GM23338 (cell line): Measurements from ENCODE around the gene BICC1. TPM values are rescaled to one million over a fixed set of nuclear protein-coding genes. Genes with fewer than 3 reads are reported as not detected.

Experiments
- ATAC-seq: fragments of 200-7000 bp; cut with Tn5 transposase; 3 replicates; pipeline ENCODE4 v1.9.1; 2020
- DNase-seq: peaks from one replicate; pipeline ENCODE4 v3.0.0-alpha.2; 2015; ENCODE audit warnings: low spot score
- H2AFZ ChIP-seq: fragments of 200-600 bp; sonication (generic); 2 replicates; pipeline ENCODE4 v1.8.0; 2016; ENCODE audit warnings: antibody characterized with exemption, mild to moderate bottlenecking, moderate library complexity
- H3F3A ChIP-seq: fragments of 200-600 bp; sonication (generic); replicated peaks from 2 replicates; pipeline ENCODE4 v1.8.0; 2017; ENCODE audit warnings: antibody characterized with exemption, mixed run types, low read depth
- H3K27ac ChIP-seq: fragments of 200-600 bp; sonication (generic); 2 replicates; pipeline ENCODE4 v1.6.1; 2016; ENCODE audit warnings: low read depth
- H3K27me3 ChIP-seq: fragments of 200-600 bp; sonication (generic); 2 replicates; pipeline ENCODE4 v1.8.0; 2016; ENCODE audit warnings: mild to moderate bottlenecking, mixed run types, moderate library complexity; ENCODE audit not compliant: insufficient read depth
- H3K36me3 ChIP-seq: fragments of 200-600 bp; sonication (generic); 2 replicates; pipeline ENCODE4 v1.8.0; 2016; ENCODE audit warnings: mild to moderate bottlenecking; ENCODE audit not compliant: insufficient read depth
- H3K4me1 ChIP-seq: fragments of 200-600 bp; sonication (generic); 2 replicates; pipeline ENCODE4 v1.8.0; 2016; ENCODE audit warnings: mild to moderate bottlenecking, moderate library complexity; ENCODE audit not compliant: insufficient read depth
- H3K4me2 ChIP-seq: fragments of 200-600 bp; sonication (generic); 2 replicates; pipeline ENCODE4 v1.7.1; 2017; ENCODE audit warnings: mixed run types
- H3K4me3 ChIP-seq: fragments of 200-600 bp; sonication (generic); 2 replicates; pipeline ENCODE4 v1.6.1; 2016; ENCODE audit warnings: mixed run types
- H3K79me2 ChIP-seq: fragments of 200-600 bp; sonication (generic); replicated peaks from 2 replicates; pipeline ENCODE4 v1.8.0; 2017; ENCODE audit warnings: mild to moderate bottlenecking; ENCODE audit not compliant: insufficient read depth
- H3K9me2 ChIP-seq: fragments of 200-600 bp; sonication (generic); 2 replicates; pipeline ENCODE4 v1.8.0; 2017; ENCODE audit not compliant: insufficient read depth
- H4K20me1 ChIP-seq: fragments of 200-600 bp; sonication (generic); replicated peaks from 2 replicates; pipeline ENCODE4 v1.8.0; 2017; ENCODE audit warnings: mild to moderate bottlenecking; ENCODE audit not compliant: insufficient read depth
- H3K27ac Mint-ChIP-seq: 2 replicates; pipeline ENCODE4 v1.8.0; 2020; ENCODE audit warnings: inconsistent platforms, mild to moderate bottlenecking, moderate library complexity, mixed read lengths
- H3K27me3 Mint-ChIP-seq: 3 replicates; pipeline ENCODE4 v1.8.0; 2022; ENCODE audit warnings: low read depth, mild to moderate bottlenecking, moderate library complexity, mixed read lengths, inconsistent platforms; ENCODE audit not compliant: insufficient read depth, poor library complexity
- H3K36me3 Mint-ChIP-seq: 3 replicates; pipeline ENCODE4 v1.8.0; 2021; ENCODE audit warnings: low read depth, mild to moderate bottlenecking, inconsistent platforms, moderate library complexity, mixed read lengths
- H3K4me1 Mint-ChIP-seq: 3 replicates; pipeline ENCODE4 v1.8.0; 2020; ENCODE audit warnings: mild to moderate bottlenecking, inconsistent platforms, mixed read lengths
- H3K4me3 Mint-ChIP-seq: 3 replicates; pipeline ENCODE4 v1.8.0; 2021; ENCODE audit warnings: moderate library complexity, mild to moderate bottlenecking, inconsistent platforms, mixed read lengths
- H3K9me3 Mint-ChIP-seq: 3 replicates; pipeline ENCODE4 v1.8.0; 2020; ENCODE audit warnings: moderate library complexity, mild to moderate bottlenecking, inconsistent platforms, mixed read lengths
- CREB1 ChIP-seq: fragments of 250-450 bp; sonication (Bioruptor Pico); IDR thresholded peaks from 2 replicates; pipeline ENCODE4 v1.5.0; 2020; ENCODE audit warnings: low read depth, mild to moderate bottlenecking, moderate library complexity
- EZH2 ChIP-seq: fragments of 200-600 bp; sonication (generic); IDR thresholded peaks from one replicate; pipeline ENCODE4 v1.8.0; 2017; ENCODE audit warnings: antibody characterized with exemption, mild to moderate bottlenecking, low read depth; ENCODE audit not compliant: unreplicated experiment
- EZH2phosphoT487 ChIP-seq: fragments of 200-600 bp; sonication (generic); IDR thresholded peaks from one replicate; pipeline ENCODE4 v1.8.1; 2018; ENCODE audit warnings: antibody characterized with exemption; ENCODE audit not compliant: unreplicated experiment
- JUNB ChIP-seq: IDR thresholded peaks from one replicate; pipeline ENCODE4 v1.6.1; 2016; ENCODE audit warnings: antibody characterized with exemption; ENCODE audit not compliant: unreplicated experiment
- NANOG ChIP-seq: IDR thresholded peaks from 2 replicates; pipeline ENCODE4 v1.6.1; 2016; ENCODE audit warnings: antibody characterized with exemption, borderline replicate concordance
- POLR2AphosphoS5 ChIP-seq: IDR thresholded peaks from 2 replicates; pipeline ENCODE4 v1.6.1; 2016; ENCODE audit warnings: antibody characterized with exemption, low read depth
- STAT1 ChIP-seq: IDR thresholded peaks from one replicate; pipeline ENCODE4 v1.6.1; 2016; ENCODE audit warnings: antibody characterized with exemption; ENCODE audit not compliant: unreplicated experiment
- ZNF114 ChIP-seq: fragments of 250-450 bp; sonication (Bioruptor Pico); IDR thresholded peaks from 2 replicates; pipeline ENCODE4 v1.5.0; 2020; ENCODE audit warnings: mild to moderate bottlenecking, moderate library complexity
- ZNF331 ChIP-seq: fragments of 250-450 bp; sonication (Bioruptor Pico); IDR thresholded peaks from 2 replicates; pipeline ENCODE4 v1.5.0; 2020; ENCODE audit warnings: low read depth, mild to moderate bottlenecking, moderate library complexity
- polyA plus RNA-seq: library from polyadenylated mRNA; unstranded; fragments of >200 nt; fragmentation: Nextera tagmentation; extraction: Ambion mirVana; gene quantifications from 2 replicates; pipeline ENCODE4 v1.2.1, GENCODE V29; 2016
- total RNA-seq: library from RNA; depleted of rRNA; stranded (reverse); fragments of >200 nt; shearing (Covaris generic); gene quantifications from 2 replicates; pipeline ENCODE4 v1.2.3, GENCODE V29; 2014
- TF ChIP-seq, protein P1 (sequence below), 2 experiments: fragments of 200-600 bp in 1 of 2; sonication (generic) in 1 of 2; conservative IDR thresholded peaks; 2 replicates each; pipeline versions ENCODE4 v1.5.1 to v1.6.1; 2016 to 2017; ENCODE audit warnings: antibody characterized with exemption in 2 of 2, low read depth in 2 of 2, mild to moderate bottlenecking in 2 of 2, moderate library complexity in 1 of 2
- TF ChIP-seq, protein P2 (sequence below): IDR thresholded peaks from one replicate; pipeline ENCODE4 v1.6.1; 2018; ENCODE audit warnings: antibody characterized with exemption; ENCODE audit not compliant: unreplicated experiment
- TF ChIP-seq, protein P3 (sequence below): IDR thresholded peaks from 2 replicates; pipeline ENCODE4 v1.6.1; 2016; ENCODE audit warnings: antibody characterized with exemption
- TF ChIP-seq, protein P4 (sequence below): fragments of 250-450 bp; sonication (Bioruptor Pico); IDR thresholded peaks from 2 replicates; pipeline ENCODE4 v1.5.0; 2020; ENCODE audit warnings: mild to moderate bottlenecking, moderate library complexity

BICC1 gene
- total and polyA plus RNA-seq, 2 experiments from 2014 or later, result 1.3 to 2.2 TPM

DNA sequence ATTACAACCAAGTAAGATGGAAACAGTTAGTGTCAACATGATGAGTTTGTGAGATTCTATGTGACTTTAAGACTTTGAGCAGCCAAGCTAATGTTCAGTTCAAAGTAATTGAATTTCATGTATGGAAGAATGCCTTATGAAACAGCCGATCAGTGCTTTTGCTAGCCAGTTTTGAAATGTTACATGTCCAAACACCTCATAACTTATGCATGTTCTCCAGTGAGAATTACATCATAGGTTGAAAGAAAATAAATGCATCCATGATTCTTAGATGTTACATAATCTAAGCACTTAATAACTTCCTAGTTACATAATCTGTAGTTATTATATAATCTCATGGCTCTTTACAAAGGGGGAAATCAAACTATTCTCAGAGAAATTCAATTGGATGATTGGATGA is 211.3 kb downstream of the BICC1 start (continued):
- TF ChIP-seq, protein P1, sequence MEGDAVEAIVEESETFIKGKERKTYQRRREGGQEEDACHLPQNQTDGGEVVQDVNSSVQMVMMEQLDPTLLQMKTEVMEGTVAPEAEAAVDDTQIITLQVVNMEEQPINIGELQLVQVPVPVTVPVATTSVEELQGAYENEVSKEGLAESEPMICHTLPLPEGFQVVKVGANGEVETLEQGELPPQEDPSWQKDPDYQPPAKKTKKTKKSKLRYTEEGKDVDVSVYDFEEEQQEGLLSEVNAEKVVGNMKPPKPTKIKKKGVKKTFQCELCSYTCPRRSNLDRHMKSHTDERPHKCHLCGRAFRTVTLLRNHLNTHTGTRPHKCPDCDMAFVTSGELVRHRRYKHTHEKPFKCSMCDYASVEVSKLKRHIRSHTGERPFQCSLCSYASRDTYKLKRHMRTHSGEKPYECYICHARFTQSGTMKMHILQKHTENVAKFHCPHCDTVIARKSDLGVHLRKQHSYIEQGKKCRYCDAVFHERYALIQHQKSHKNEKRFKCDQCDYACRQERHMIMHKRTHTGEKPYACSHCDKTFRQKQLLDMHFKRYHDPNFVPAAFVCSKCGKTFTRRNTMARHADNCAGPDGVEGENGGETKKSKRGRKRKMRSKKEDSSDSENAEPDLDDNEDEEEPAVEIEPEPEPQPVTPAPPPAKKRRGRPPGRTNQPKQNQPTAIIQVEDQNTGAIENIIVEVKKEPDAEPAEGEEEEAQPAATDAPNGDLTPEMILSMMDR (conservative IDR thresholded peaks at IDR 0.05; ENCODE audit: low read depth in 2 of 2), result no peak
- no peak for TF ChIP-seq JUNB
- no peak for TF ChIP-seq ZNF331

DNA sequence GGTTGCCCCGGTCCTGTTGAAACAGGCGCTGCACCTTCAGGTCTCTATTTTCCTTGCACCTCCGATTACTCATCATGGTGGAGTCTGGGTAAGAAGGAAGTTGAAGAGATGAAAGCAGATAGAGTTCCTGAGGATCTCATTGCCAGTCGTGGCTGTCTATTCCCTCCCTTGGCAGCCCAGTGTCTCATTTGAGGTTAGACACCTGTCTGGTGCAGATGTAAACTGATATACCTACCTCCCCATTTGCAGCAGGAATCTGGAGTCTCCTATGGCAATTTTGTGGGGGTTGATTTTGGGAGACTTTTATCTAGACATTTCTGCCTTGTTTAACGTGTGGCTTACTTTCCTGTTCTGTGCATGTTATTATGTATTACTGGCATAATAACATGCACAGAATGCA is 212.1 kb downstream of the BICC1 start:
- Histone ChIP-seq H3K79me2 (no peaks in the 10 kb centered on the region), H3F3A (no peaks in the 10 kb centered on the region), H3K9me2 (no peaks in the 10 kb centered on the region; the same call in 1 of the 2 replicates), H4K20me1 (no peaks in the 10 kb centered on the region), H3K36me3 (no peaks in the 10 kb centered on the region), H2AFZ (no peak overlapping the region), H3K4me2 (no peak overlapping the region), H3K4me1 (no peaks in the 10 kb centered on the region), H3K4me3 (no peak overlapping the region), H3K27ac (no peak overlapping the region), H3K27me3 (no peaks in the 10 kb centered on the region)
- H3K4me3 Mint-ChIP-seq, result no peak overlapping the region
- H3K9me3 Mint-ChIP-seq, result peaks cover 7% of the 10 kb centered on the region; the same call in 2 of the 3 replicates
- no peaks in the 10 kb centered on the region for H3K4me1 Mint-ChIP-seq
- ATAC-seq (no peak), DNase-seq (no peak)
- H3K27me3 Mint-ChIP-seq, result no peaks in the 10 kb centered on the region
- peaks cover 4% of the 10 kb centered on the region; the same call in 1 of the 3 replicates for H3K36me3 Mint-ChIP-seq
- H3K27ac Mint-ChIP-seq, result no peak overlapping the region
- no peak for TF ChIP-seq EZH2phosphoT487
- TF ChIP-seq CREB1, result no peak
- no peak for TF ChIP-seq POLR2AphosphoS5
- no peak for TF ChIP-seq NANOG
- no peak for TF ChIP-seq STAT1
- TF ChIP-seq, protein P2, sequence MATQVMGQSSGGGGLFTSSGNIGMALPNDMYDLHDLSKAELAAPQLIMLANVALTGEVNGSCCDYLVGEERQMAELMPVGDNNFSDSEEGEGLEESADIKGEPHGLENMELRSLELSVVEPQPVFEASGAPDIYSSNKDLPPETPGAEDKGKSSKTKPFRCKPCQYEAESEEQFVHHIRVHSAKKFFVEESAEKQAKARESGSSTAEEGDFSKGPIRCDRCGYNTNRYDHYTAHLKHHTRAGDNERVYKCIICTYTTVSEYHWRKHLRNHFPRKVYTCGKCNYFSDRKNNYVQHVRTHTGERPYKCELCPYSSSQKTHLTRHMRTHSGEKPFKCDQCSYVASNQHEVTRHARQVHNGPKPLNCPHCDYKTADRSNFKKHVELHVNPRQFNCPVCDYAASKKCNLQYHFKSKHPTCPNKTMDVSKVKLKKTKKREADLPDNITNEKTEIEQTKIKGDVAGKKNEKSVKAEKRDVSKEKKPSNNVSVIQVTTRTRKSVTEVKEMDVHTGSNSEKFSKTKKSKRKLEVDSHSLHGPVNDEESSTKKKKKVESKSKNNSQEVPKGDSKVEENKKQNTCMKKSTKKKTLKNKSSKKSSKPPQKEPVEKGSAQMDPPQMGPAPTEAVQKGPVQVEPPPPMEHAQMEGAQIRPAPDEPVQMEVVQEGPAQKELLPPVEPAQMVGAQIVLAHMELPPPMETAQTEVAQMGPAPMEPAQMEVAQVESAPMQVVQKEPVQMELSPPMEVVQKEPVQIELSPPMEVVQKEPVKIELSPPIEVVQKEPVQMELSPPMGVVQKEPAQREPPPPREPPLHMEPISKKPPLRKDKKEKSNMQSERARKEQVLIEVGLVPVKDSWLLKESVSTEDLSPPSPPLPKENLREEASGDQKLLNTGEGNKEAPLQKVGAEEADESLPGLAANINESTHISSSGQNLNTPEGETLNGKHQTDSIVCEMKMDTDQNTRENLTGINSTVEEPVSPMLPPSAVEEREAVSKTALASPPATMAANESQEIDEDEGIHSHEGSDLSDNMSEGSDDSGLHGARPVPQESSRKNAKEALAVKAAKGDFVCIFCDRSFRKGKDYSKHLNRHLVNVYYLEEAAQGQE, result no peak
- TF ChIP-seq, protein P3, sequence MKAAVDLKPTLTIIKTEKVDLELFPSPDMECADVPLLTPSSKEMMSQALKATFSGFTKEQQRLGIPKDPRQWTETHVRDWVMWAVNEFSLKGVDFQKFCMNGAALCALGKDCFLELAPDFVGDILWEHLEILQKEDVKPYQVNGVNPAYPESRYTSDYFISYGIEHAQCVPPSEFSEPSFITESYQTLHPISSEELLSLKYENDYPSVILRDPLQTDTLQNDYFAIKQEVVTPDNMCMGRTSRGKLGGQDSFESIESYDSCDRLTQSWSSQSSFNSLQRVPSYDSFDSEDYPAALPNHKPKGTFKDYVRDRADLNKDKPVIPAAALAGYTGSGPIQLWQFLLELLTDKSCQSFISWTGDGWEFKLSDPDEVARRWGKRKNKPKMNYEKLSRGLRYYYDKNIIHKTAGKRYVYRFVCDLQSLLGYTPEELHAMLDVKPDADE, result no peak
- TF ChIP-seq ZNF114 (CRISPR knock-in tag), result no peak
- no peak for TF ChIP-seq EZH2
- TF ChIP-seq, protein P4, sequence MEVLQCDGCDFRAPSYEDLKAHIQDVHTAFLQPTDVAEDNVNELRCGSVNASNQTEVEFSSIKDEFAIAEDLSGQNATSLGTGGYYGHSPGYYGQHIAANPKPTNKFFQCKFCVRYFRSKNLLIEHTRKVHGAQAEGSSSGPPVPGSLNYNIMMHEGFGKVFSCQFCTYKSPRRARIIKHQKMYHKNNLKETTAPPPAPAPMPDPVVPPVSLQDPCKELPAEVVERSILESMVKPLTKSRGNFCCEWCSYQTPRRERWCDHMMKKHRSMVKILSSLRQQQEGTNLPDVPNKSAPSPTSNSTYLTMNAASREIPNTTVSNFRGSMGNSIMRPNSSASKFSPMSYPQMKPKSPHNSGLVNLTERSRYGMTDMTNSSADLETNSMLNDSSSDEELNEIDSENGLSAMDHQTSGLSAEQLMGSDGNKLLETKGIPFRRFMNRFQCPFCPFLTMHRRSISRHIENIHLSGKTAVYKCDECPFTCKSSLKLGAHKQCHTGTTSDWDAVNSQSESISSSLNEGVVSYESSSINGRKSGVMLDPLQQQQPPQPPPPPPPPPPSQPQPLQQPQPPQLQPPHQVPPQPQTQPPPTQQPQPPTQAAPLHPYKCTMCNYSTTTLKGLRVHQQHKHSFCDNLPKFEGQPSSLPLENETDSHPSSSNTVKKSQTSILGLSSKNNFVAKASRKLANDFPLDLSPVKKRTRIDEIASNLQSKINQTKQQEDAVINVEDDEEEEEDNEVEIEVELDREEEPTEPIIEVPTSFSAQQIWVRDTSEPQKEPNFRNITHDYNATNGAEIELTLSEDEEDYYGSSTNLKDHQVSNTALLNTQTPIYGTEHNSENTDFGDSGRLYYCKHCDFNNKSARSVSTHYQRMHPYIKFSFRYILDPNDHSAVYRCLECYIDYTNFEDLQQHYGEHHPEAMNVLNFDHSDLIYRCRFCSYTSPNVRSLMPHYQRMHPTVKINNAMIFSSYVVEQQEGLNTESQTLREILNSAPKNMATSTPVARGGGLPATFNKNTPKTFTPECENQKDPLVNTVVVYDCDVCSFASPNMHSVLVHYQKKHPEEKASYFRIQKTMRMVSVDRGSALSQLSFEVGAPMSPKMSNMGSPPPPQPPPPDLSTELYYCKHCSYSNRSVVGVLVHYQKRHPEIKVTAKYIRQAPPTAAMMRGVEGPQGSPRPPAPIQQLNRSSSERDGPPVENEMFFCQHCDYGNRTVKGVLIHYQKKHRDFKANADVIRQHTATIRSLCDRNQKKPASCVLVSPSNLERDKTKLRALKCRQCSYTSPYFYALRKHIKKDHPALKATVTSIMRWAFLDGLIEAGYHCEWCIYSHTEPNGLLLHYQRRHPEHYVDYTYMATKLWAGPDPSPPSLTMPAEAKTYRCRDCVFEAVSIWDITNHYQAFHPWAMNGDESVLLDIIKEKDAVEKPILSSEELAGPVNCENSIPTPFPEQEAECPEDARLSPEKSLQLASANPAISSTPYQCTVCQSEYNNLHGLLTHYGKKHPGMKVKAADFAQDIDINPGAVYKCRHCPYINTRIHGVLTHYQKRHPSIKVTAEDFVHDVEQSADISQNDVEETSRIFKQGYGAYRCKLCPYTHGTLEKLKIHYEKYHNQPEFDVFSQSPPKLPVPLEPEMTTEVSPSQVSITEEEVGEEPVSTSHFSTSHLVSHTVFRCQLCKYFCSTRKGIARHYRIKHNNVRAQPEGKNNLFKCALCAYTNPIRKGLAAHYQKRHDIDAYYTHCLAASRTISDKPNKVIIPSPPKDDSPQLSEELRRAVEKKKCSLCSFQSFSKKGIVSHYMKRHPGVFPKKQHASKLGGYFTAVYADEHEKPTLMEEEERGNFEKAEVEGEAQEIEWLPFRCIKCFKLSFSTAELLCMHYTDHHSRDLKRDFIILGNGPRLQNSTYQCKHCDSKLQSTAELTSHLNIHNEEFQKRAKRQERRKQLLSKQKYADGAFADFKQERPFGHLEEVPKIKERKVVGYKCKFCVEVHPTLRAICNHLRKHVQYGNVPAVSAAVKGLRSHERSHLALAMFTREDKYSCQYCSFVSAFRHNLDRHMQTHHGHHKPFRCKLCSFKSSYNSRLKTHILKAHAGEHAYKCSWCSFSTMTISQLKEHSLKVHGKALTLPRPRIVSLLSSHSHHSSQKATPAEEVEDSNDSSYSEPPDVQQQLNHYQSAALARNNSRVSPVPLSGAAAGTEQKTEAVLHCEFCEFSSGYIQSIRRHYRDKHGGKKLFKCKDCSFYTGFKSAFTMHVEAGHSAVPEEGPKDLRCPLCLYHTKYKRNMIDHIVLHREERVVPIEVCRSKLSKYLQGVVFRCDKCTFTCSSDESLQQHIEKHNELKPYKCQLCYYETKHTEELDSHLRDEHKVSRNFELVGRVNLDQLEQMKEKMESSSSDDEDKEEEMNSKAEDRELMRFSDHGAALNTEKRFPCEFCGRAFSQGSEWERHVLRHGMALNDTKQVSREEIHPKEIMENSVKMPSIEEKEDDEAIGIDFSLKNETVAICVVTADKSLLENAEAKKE, result no peak
- no peak for TF ChIP-seq ZNF331
